CD4-positive, alpha-beta T cell treated with Interleukin-15 for 4 hours (primary cell): ENCODE data around the gene CACNA1S.

Source experiments
- DNase-seq: peaks from one replicate; pipeline ENCODE4 v3.0.0-alpha.2; 2020; ENCODE audit warnings: low spot score

CACNA1S gene

DNA sequence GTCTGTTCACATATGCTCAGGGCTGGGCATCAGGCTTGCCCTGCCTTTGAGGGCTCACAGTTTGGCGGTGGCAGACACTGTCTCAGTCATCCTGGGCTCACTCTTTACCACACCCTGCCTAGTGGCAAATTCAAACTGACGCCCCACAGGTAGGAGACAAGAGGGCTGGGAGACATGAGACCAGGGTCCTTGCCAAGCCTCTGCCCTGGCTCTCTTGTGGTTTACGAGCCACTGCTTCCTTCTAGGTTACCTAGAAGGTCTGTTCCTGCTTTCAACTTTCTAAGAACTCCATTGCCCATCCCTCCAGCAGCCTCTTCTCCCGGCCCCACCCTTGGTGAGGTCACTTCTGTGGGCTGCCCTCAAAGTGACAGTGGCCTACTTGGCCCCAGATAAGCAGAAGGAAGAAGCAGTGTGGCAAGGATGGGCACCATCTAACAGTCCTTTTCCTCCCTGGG is 99.2 kb downstream of the CACNA1S start:
- DNase-seq = peak; percentile 58

GRCh38 chr1:201011616-201012015 is 100.6 kb downstream of the CACNA1S start:
- no peak for DNase-seq

- no peak for DNase-seq
Measured at GRCh38 chr1:201009962-201010645, 102.1 kb downstream of the CACNA1S start.

DNA sequence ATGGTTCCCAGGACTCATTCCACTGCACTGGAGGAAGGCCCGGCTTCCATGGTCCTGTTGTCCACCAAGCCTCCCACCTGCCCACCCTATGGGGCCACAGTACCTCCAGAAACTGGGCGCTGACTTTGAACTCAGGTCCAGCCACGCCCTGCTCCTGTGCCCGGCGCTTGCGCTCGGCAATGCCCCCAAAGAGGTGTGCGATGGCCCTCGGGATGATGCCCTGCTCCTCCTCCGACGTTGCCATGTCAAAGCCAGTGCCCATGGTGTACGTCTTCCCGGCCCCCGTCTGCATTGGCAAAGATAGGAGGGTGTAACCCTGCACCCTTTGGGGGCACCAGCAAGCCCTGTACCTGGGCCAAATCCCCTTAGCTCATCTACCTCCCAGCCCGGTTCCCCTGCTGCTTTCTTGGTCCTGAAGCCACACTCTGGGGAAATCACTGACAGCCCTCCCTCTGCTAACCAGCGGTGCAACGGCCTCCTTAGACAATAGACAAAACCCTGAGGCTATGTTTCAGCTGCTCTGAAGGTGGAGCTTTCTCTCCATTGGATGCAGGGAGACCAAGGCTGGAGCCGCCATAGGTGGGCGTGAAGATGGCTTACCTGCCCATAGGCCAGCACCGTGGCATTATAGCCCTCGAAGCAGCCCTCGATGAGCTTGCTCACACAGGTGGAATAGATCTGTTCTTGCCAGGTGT is 103.4 kb downstream of the CACNA1S start:
- no peak for DNase-seq

DNA sequence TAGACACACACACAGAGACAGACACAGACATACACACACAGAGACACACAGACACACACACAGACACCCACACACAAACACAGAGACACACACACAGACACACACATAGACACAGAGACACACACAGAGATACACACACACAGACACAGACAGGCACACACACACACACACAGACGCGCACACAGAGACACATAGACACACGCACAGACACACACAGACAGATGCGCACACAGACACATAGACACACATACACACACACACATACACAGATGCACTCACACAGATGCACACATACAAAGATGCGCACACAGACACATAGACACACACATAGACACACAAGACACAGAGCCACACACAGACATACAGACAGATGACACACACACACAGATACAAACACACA is 104.7 kb downstream of the CACNA1S start:
- DNase-seq = no peak

- no peak for DNase-seq
Measured at GRCh38 chr1:201006450-201006849, 105.8 kb downstream of the CACNA1S start.

GRCh38 chr1:201004732-201005131 is 107.5 kb downstream of the CACNA1S start:
- DNase-seq = no peak

GRCh38 chr1:201004154-201004553 is 108.1 kb downstream of the CACNA1S start:
- no peak for DNase-seq

DNA sequence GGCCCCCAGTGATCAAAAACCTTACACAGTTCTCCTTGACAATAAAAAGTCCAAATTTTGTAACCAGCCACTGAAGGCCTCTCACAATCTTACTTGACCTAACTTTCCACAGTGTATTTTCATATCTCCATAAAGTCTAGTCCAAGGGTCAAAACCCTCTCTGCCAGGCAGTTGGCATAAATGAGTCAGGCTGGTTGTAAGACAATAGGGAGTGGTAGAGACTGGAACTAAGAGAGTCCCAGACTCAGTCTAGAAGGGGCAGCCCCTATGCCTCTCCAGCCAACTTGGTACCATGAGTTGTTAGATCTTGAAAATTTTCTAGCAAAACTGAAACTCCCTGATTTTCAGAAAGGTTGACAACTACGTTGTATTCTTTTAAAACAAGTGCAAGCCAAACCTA is 109.7 kb downstream of the CACNA1S start:
- no peak for DNase-seq

GRCh38 chr1:201001962-201002361 is 110.3 kb downstream of the CACNA1S start:
- DNase-seq = no peak

DNA sequence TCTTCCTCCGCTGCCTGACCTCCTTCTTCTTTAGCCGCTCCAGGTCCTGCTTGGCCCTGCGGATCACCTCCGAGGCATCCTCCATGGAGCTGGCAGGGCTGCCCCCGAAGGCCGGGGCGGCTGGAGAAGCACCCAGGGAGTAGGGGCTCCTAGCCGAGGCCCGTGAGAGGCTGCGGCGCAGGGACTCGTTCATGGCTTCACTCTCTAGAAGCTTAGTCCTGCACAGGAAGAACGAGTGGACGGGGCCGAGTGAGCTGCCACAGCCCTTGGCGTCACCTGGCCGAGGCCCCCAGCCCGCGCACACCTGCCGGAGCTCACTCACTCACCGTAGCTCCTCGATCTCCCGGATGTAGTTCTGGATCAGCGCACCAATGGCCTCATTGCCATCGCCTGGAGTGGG is 111.8 kb downstream of the CACNA1S start:
- no peak for DNase-seq

- DNase-seq = no peak
Measured at GRCh38 chr1:200999667-201000066, 112.6 kb downstream of the CACNA1S start.

GRCh38 chr1:200998323-200998722 is 113.9 kb downstream of the CACNA1S start:
- DNase-seq = no peak

DNA sequence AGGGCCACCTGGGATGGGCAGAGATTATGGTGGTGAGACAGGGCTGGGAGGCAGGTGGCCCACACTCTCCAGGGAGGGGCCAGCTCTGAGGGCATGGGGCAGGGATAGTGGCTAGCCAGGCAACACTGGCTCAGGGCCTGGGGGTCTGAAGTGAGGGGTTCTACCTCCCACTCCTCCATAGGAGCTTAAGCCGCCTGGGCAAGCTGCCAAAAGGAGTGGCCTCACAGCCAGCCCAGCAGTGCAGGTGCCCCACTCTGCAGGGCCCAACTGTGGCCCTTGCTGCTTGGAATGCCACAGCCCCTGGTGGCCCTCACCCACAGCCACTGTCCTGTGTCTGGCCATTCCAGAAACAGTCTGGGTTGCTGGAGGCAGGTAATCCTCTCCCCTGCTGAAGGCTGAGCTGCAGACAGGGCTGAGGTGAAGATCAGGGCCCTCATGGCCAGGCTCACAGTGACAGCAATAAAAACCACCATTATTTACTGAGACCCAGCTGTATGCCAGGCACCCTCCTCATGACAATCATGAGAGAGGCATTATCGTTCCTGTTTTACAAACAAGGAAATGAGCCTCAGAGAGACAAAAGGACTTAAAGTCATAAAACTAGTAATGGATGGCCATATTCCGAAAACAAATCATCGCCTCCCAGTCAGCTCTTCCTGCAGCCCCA is 119.7 kb downstream of the CACNA1S start:
- no peak for DNase-seq

- no peak for DNase-seq
Measured at GRCh38 chr1:200991097-200991614, 121.1 kb downstream of the CACNA1S start.

- no peak for DNase-seq
Measured at GRCh38 chr1:200990114-200990513, 122.1 kb downstream of the CACNA1S start.
